Neural cell (in vitro differentiated cells): ENCODE data around the gene ACSS3. TPM values are rescaled to one million over a fixed set of nuclear protein-coding genes. Genes with fewer than 3 reads are reported as not detected.

Experiments used
- H2AFZ ChIP-seq: fragments of 200-600, 300-800 bp; sonication (generic), shearing (Covaris generic); 2 replicates; pipeline ENCODE4 v1.6.0; 2014; ENCODE audit warnings: low read depth, mild to moderate bottlenecking, antibody characterized with exemption, low read length, moderate library complexity
- H3F3A ChIP-seq: fragments of 200-600 bp; shearing (Covaris generic); 2 replicates; pipeline ENCODE4 v1.6.1; 2016; ENCODE audit warnings: mild to moderate bottlenecking, moderate library complexity, mixed read lengths, antibody characterized with exemption, low read length; ENCODE audit not compliant: insufficient read depth, poor library complexity, severe bottlenecking
- H3K27ac ChIP-seq: fragments of 200-600, 300-800 bp; sonication (generic), shearing (Covaris generic); 2 replicates; pipeline ENCODE4 v1.5.1; 2014; ENCODE audit warnings: mild to moderate bottlenecking, low read length, moderate library complexity
- H3K27me3 ChIP-seq: fragments of 300-800, 200-600 bp; sonication (generic), shearing (Covaris generic); 2 replicates; pipeline ENCODE4 v1.6.0; 2014; ENCODE audit warnings: mild to moderate bottlenecking, low read depth, low read length, moderate library complexity; ENCODE audit not compliant: insufficient read depth
- H3K36me3 ChIP-seq: fragments of 300-800, 200-600 bp; sonication (generic), shearing (Covaris generic); 2 replicates; pipeline ENCODE4 v1.5.1; 2014; ENCODE audit warnings: mild to moderate bottlenecking, antibody characterized with exemption, low read length, moderate library complexity; ENCODE audit not compliant: insufficient read depth
- H3K4me2 ChIP-seq: fragments of 300-800, 200-600 bp; sonication (generic), shearing (Covaris generic); 2 replicates; pipeline ENCODE4 v1.6.0; 2014; ENCODE audit warnings: mild to moderate bottlenecking, low read length
- H3K4me3 ChIP-seq: fragments of 300-800, 200-600 bp; sonication (generic), shearing (Covaris generic); 2 replicates; pipeline ENCODE4 v1.5.1; 2014; ENCODE audit warnings: mild to moderate bottlenecking, low read length, moderate library complexity
- H3K79me2 ChIP-seq: fragments of 200-600 bp; shearing (Covaris generic); replicated peaks from 2 replicates; pipeline ENCODE4 v1.6.0; 2014; ENCODE audit warnings: mild to moderate bottlenecking, low read length, moderate library complexity; ENCODE audit not compliant: insufficient read depth
- H3K9ac ChIP-seq: fragments of 300-800, 200-600 bp; sonication (generic), shearing (Covaris generic); 2 replicates; pipeline ENCODE4 v1.6.1; 2016; ENCODE audit warnings: mild to moderate bottlenecking, low read length, mixed read lengths
- H3K9me2 ChIP-seq: fragments of 200-600 bp; shearing (Covaris generic); 2 replicates; pipeline ENCODE4 v1.6.1; 2016; ENCODE audit warnings: mild to moderate bottlenecking, low read length, mixed read lengths; ENCODE audit not compliant: insufficient read depth
- H3K9me3 ChIP-seq: fragments of 200-600, 300-800 bp; sonication (generic), shearing (Covaris generic); 2 replicates; pipeline ENCODE4 v1.6.1; 2016; ENCODE audit warnings: mild to moderate bottlenecking, mixed run types, low read length, moderate library complexity, mixed read lengths
- H4K20me1 ChIP-seq: fragments of 200-600 bp; shearing (Covaris generic); 2 replicates; pipeline ENCODE4 v1.6.1; 2016; ENCODE audit warnings: mild to moderate bottlenecking, mixed run types; ENCODE audit not compliant: insufficient read depth
- EP300 ChIP-seq: fragments of 450-650 bp; conservative IDR thresholded peaks from 2 replicates; pipeline ENCODE4 v1.6.1; 2014; ENCODE audit warnings: antibody characterized with exemption, mild to moderate bottlenecking, moderate library complexity; ENCODE audit not compliant: poor library complexity, severe bottlenecking
- EZH2 ChIP-seq: fragments of 200-600, 300-800 bp; shearing (Covaris generic), sonication (generic); IDR thresholded peaks from 2 replicates; pipeline ENCODE4 v1.6.1; 2014; ENCODE audit warnings: antibody characterized with exemption, low read length, borderline replicate concordance, mild to moderate bottlenecking; ENCODE audit not compliant: insufficient read depth, poor library complexity, severe bottlenecking
- MXI1 ChIP-seq: fragments of 450-650 bp; conservative IDR thresholded peaks from 2 replicates; pipeline ENCODE4 v1.6.1; 2014; ENCODE audit warnings: antibody characterized with exemption, mild to moderate bottlenecking; ENCODE audit not compliant: poor library complexity, severe bottlenecking
- POLR2AphosphoS5 ChIP-seq: IDR thresholded peaks from 2 replicates; pipeline ENCODE4 v1.6.1; 2012
- RAD21 ChIP-seq: fragments of 450-650 bp; conservative IDR thresholded peaks from 2 replicates; pipeline ENCODE4 v1.6.1; 2014; ENCODE audit warnings: antibody characterized with exemption, mild to moderate bottlenecking, moderate library complexity
- SMC3 ChIP-seq: fragments of 450-650 bp; conservative IDR thresholded peaks from 2 replicates; pipeline ENCODE4 v1.6.1; 2014; ENCODE audit warnings: antibody characterized with exemption, mild to moderate bottlenecking, moderate library complexity; ENCODE audit not compliant: poor library complexity
- TAF1 ChIP-seq: IDR thresholded peaks from 2 replicates; pipeline ENCODE4 v1.6.1; 2012; ENCODE audit warnings: low read depth
- polyA plus RNA-seq: library from polyadenylated mRNA; depleted of rRNA; stranded (reverse); fragments of >200 nt; gene quantifications from 2 replicates; pipeline ENCODE4 v1.2.3, GENCODE V29; 2014
- TF ChIP-seq, protein P1 (sequence below): IDR thresholded peaks from 2 replicates; pipeline ENCODE4 v1.6.1; 2012; ENCODE audit warnings: borderline replicate concordance
- TF ChIP-seq, protein P2 (sequence below): fragments of 450-650 bp; IDR thresholded peaks from 2 replicates; pipeline ENCODE4 v1.5.1; 2014; ENCODE audit warnings: antibody characterized with exemption, mild to moderate bottlenecking, moderate library complexity; ENCODE audit not compliant: poor library complexity, severe bottlenecking

Gene ACSS3
- polyA plus RNA-seq, 1 donor from 2014 or later: 0.31 TPM

DNA sequence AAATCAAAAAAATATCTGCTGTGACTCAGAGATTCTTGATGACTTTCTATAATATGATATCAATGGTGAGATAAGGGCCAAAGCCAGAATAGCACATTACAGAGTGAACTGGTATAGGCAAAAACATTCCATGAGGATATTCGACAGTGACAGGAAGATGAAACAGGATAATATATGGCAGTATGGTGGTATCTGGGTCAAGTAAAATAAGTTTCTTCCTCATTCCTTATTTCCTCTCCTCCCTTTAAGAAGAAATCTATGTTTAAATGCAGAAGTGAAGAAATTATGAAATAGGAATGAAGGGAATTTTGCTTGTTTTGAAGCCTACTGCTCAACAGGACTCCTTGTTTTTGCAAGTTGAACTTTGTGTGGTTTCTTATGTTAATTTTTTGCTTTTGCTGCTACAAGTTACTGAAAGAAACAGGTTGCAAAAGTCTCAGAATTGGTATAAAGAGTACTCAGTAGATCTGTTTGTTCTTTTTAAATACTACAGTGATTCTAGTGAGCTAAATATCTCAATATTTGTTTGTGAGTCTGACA lies 7.0 kb downstream of the ACSS3 start:
- Histone ChIP-seq H3K9me3 (no peaks in the 10 kb centered on the region), H2AFZ (no peak overlapping the region), H3K4me2 (no peak overlapping the region), H3K9ac (no peak overlapping the region), H3K79me2 (no peaks in the 10 kb centered on the region), H3K27me3 (no peaks in the 10 kb centered on the region), H4K20me1 (no peaks in the 10 kb centered on the region), H3F3A (no peaks in the 10 kb centered on the region), H3K9me2 (no peaks in the 10 kb centered on the region), H3K36me3 (no peaks in the 10 kb centered on the region), H3K27ac (no peak overlapping the region), H3K4me3 (no peak overlapping the region)
- TF ChIP-seq EZH2: no peak
- TF ChIP-seq TAF1: no peak
- TF ChIP-seq, protein P1, sequence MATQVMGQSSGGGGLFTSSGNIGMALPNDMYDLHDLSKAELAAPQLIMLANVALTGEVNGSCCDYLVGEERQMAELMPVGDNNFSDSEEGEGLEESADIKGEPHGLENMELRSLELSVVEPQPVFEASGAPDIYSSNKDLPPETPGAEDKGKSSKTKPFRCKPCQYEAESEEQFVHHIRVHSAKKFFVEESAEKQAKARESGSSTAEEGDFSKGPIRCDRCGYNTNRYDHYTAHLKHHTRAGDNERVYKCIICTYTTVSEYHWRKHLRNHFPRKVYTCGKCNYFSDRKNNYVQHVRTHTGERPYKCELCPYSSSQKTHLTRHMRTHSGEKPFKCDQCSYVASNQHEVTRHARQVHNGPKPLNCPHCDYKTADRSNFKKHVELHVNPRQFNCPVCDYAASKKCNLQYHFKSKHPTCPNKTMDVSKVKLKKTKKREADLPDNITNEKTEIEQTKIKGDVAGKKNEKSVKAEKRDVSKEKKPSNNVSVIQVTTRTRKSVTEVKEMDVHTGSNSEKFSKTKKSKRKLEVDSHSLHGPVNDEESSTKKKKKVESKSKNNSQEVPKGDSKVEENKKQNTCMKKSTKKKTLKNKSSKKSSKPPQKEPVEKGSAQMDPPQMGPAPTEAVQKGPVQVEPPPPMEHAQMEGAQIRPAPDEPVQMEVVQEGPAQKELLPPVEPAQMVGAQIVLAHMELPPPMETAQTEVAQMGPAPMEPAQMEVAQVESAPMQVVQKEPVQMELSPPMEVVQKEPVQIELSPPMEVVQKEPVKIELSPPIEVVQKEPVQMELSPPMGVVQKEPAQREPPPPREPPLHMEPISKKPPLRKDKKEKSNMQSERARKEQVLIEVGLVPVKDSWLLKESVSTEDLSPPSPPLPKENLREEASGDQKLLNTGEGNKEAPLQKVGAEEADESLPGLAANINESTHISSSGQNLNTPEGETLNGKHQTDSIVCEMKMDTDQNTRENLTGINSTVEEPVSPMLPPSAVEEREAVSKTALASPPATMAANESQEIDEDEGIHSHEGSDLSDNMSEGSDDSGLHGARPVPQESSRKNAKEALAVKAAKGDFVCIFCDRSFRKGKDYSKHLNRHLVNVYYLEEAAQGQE: no peak
- no peak for TF ChIP-seq EP300
- TF ChIP-seq, protein P2, sequence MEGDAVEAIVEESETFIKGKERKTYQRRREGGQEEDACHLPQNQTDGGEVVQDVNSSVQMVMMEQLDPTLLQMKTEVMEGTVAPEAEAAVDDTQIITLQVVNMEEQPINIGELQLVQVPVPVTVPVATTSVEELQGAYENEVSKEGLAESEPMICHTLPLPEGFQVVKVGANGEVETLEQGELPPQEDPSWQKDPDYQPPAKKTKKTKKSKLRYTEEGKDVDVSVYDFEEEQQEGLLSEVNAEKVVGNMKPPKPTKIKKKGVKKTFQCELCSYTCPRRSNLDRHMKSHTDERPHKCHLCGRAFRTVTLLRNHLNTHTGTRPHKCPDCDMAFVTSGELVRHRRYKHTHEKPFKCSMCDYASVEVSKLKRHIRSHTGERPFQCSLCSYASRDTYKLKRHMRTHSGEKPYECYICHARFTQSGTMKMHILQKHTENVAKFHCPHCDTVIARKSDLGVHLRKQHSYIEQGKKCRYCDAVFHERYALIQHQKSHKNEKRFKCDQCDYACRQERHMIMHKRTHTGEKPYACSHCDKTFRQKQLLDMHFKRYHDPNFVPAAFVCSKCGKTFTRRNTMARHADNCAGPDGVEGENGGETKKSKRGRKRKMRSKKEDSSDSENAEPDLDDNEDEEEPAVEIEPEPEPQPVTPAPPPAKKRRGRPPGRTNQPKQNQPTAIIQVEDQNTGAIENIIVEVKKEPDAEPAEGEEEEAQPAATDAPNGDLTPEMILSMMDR: no peak
- no peak for TF ChIP-seq RAD21
- no peak for TF ChIP-seq MXI1
- no peak for TF ChIP-seq SMC3
- TF ChIP-seq POLR2AphosphoS5: no peak

DNA sequence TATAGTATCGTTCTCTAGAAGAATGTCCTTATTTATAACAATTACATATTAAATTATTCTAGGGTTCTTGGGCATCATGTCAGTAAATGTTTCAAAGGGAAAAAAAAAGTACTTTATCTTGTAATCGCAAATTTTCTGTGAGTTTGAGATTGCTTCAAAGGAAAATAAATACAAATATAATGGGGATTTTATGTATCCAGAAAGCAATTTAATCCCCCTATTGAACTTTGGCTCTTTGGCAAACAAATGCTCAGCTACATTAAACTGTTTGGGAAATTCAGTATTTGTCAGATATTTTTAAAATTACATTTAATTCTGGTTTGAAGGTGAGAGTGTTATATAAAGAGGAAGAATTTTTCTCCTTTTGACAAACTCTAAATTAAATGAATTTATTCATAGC lies 8.0 kb downstream of the ACSS3 start:
- Histone ChIP-seq H3K4me2 (no peak overlapping the region), H4K20me1 (no peaks in the 10 kb centered on the region), H3K27ac (no peak overlapping the region), H3K9me2 (no peaks in the 10 kb centered on the region), H2AFZ (no peak overlapping the region), H3K36me3 (no peaks in the 10 kb centered on the region), H3F3A (no peaks in the 10 kb centered on the region), H3K27me3 (no peaks in the 10 kb centered on the region), H3K4me3 (no peak overlapping the region), H3K79me2 (no peaks in the 10 kb centered on the region), H3K9me3 (no peaks in the 10 kb centered on the region), H3K9ac (no peak overlapping the region)
- no peak for TF ChIP-seq TAF1
- no peak for TF ChIP-seq EP300
- TF ChIP-seq, protein P1: no peak
- TF ChIP-seq SMC3: no peak
- no peak for TF ChIP-seq RAD21
- TF ChIP-seq POLR2AphosphoS5: no peak
- no peak for TF ChIP-seq EZH2
- TF ChIP-seq MXI1: no peak
- TF ChIP-seq, protein P2: no peak
